GM12878 (cell line): Measurements from ENCODE around the gene DACH1. TPM values are rescaled to one million over a fixed set of nuclear protein-coding genes. Genes with fewer than 3 reads are reported as not detected.

Experiments used
- ATAC-seq: fragments of 200-7000 bp; cut with Tn5 transposase; 3 replicates; pipeline ENCODE4 v1.9.1; 2020; ENCODE audit warnings: mild to moderate bottlenecking, moderate library complexity
- BruUV-seq: library from RNA; stranded (reverse); fragments of 400-500 nt; replicated peaks from 2 replicates; lab custom pipeline; 2021; lab: Mats Ljungman, UMichigan
- CTCF ChIA-PET: fragments of 300-600 bp; sonication (Branson Sonifier 250); formaldehyde crosslinking; extraction: SDS; loops from one replicate; lab custom pipeline; 2021; ENCODE audit warnings: inconsistent platforms; lab: Yijun Ruan, JAX
- POLR2A ChIA-PET: fragments of 350-600 bp; formaldehyde crosslinking; extraction: SDS; loops from one replicate; lab custom pipeline; 2021; ENCODE audit warnings: inconsistent platforms; lab: Charles Lee
- RAD21 ChIA-PET: fragments of 300-600 bp; sonication (Branson Sonifier 250); formaldehyde crosslinking; loops from one replicate; lab custom pipeline; 2023; ENCODE audit warnings: antibody characterized with exemption; ENCODE audit not compliant: unreplicated experiment; lab: Charles Lee
- SMC1A ChIA-PET: fragments of 300-600 bp; sonication (Branson Sonifier 250); formaldehyde crosslinking; loops from one replicate; lab custom pipeline; 2023; ENCODE audit not compliant: unreplicated experiment, uncharacterized antibody; lab: Charles Lee
- DNase-seq: peaks from one replicate; pipeline ENCODE4 v3.0.0-alpha.2; 2011; ENCODE audit warnings: low read depth, low spot score
- FAIRE-seq: peaks from 3 replicates; lab custom pipeline; 2011; peaks lifted over from hg19 to GRCh38; lab: Jason Lieb, UNC
- H2AFZ ChIP-seq: 2 replicates; pipeline ENCODE4 v1.6.0; 2011; ENCODE audit warnings: low read depth, low read length, control low read depth; ENCODE audit not compliant: control insufficient read depth
- H3K27ac ChIP-seq: 2 replicates; pipeline ENCODE4 v1.5.1; 2011; ENCODE audit warnings: control low read depth; ENCODE audit not compliant: control insufficient read depth, insufficient read depth
- H3K27me3 ChIP-seq, 2 experiments: replicated peaks in 1 of 2; 2 replicates each; pipeline versions ENCODE4 v1.6.0 to v1.6.1; 2011; ENCODE audit warnings: low read length in 1 of 2; ENCODE audit not compliant: control insufficient read depth in 2 of 2, insufficient read depth in 2 of 2
- H3K36me3 ChIP-seq, 2 experiments: 2 replicates each; pipeline ENCODE4 v1.5.1; 2011; ENCODE audit warnings: low read length in 1 of 2; ENCODE audit not compliant: control insufficient read depth in 2 of 2, insufficient read depth in 2 of 2
- H3K4me1 ChIP-seq: 2 replicates; pipeline ENCODE4 v1.6.1; 2011; ENCODE audit warnings: mild to moderate bottlenecking, low read length, moderate library complexity, mixed read lengths; ENCODE audit not compliant: control insufficient read depth, insufficient read depth
- H3K4me2 ChIP-seq: 2 replicates; pipeline ENCODE4 v1.6.0; 2011; ENCODE audit warnings: control low read depth; ENCODE audit not compliant: control insufficient read depth, insufficient read depth
- H3K4me3 ChIP-seq: fragments of 200-600 bp; sonication (generic); 2 replicates; pipeline ENCODE4 v1.5.1; 2016
- H3K79me2 ChIP-seq: 2 replicates; pipeline ENCODE4 v1.6.0; 2011; ENCODE audit warnings: low read length; ENCODE audit not compliant: control insufficient read depth, insufficient read depth
- H3K9ac ChIP-seq: 2 replicates; pipeline ENCODE4 v1.8.0; 2011; ENCODE audit warnings: low read length, control low read depth, mixed read lengths; ENCODE audit not compliant: control insufficient read depth, insufficient read depth
- H3K9me3 ChIP-seq: replicated peaks from 3 replicates; pipeline ENCODE4 v1.5.1; 2011; ENCODE audit warnings: mild to moderate bottlenecking, low read length; ENCODE audit not compliant: control insufficient read depth, insufficient read depth
- H4K20me1 ChIP-seq: 2 replicates; pipeline ENCODE4 v1.6.0; 2011; ENCODE audit not compliant: control insufficient read depth, insufficient read depth
- ATF2 ChIP-seq: IDR thresholded peaks from 2 replicates; pipeline ENCODE4 v1.6.1; 2012; ENCODE audit warnings: low read length, inconsistent platforms
- CTCF ChIP-seq, 3 experiments: IDR thresholded peaks in 2 of 3; conservative IDR thresholded peaks in 1 of 3; 2 replicates each; pipeline ENCODE4 v1.5.1; 2011; ENCODE audit warnings: low read depth in 3 of 3, low read length in 3 of 3, mild to moderate bottlenecking in 3 of 3, control low read depth in 2 of 3, moderate library complexity in 2 of 3, inconsistent platforms in 1 of 3, mixed read lengths in 1 of 3; ENCODE audit not compliant: control insufficient read depth in 2 of 3, insufficient read depth in 1 of 3; ENCODE audit errors: extremely low read depth in 1 of 3
- HSF1 ChIP-seq: fragments of 150-350 bp; IDR thresholded peaks from 2 replicates; pipeline ENCODE4 v1.6.1; 2014; ENCODE audit warnings: mild to moderate bottlenecking, low read depth, low read length
- MEF2B ChIP-seq: fragments of 450-650 bp; IDR thresholded peaks from 2 replicates; pipeline ENCODE4 v1.6.1; 2018; ENCODE audit warnings: mild to moderate bottlenecking, moderate library complexity; ENCODE audit not compliant: partially characterized antibody, poor library complexity, severe bottlenecking
- MTA2 ChIP-seq: fragments of 450-650 bp; IDR thresholded peaks from 2 replicates; pipeline ENCODE4 v1.6.1; 2016; ENCODE audit warnings: low read depth, mild to moderate bottlenecking, moderate library complexity
- NFXL1 ChIP-seq: fragments of 450-650 bp; IDR thresholded peaks from 2 replicates; pipeline ENCODE4 v1.6.1; 2017; ENCODE audit warnings: antibody characterized with exemption, mild to moderate bottlenecking, borderline replicate concordance
- NFYA ChIP-seq: IDR thresholded peaks from 2 replicates; pipeline ENCODE4 v1.6.1; 2011; ENCODE audit warnings: low read depth, mild to moderate bottlenecking, low read length, improper control_type of control experiment, borderline replicate concordance
- PAX8 ChIP-seq: fragments of 450-650 bp; IDR thresholded peaks from 2 replicates; pipeline ENCODE4 v1.6.1; 2017; ENCODE audit warnings: mild to moderate bottlenecking, moderate library complexity
- RELA ChIP-seq: fragments of 450-650 bp; IDR thresholded peaks from 2 replicates; pipeline ENCODE4 v1.8.0; 2014; ENCODE audit warnings: borderline replicate concordance; ENCODE audit not compliant: partially characterized antibody
- SMC3 ChIP-seq: IDR thresholded peaks from 2 replicates; pipeline ENCODE4 v1.6.1; 2011; ENCODE audit warnings: low read length, improper control_type of control experiment, borderline replicate concordance
- SUZ12 ChIP-seq: fragments of 200-600 bp; sonication (generic); IDR thresholded peaks from one replicate; pipeline ENCODE4 v1.6.1; 2018; ENCODE audit warnings: antibody characterized with exemption, mild to moderate bottlenecking; ENCODE audit not compliant: unreplicated experiment
- TBL1XR1 ChIP-seq: IDR thresholded peaks from 2 replicates; pipeline ENCODE4 v1.6.1; 2012; ENCODE audit warnings: low read depth, low read length, improper control_type of control experiment
- TCF12 ChIP-seq: IDR thresholded peaks from 2 replicates; pipeline ENCODE4 v1.6.1; 2011; ENCODE audit warnings: low read depth, mild to moderate bottlenecking, low read length
- WGBS: methylation state at CpG from one replicate; pipeline ENCODE4 v1.1.6; 2016; ENCODE audit warnings: low lambda C conversion rate; ENCODE audit not compliant: insufficient replicate concordance, insufficient coverage; ENCODE audit errors: missing lambda C conversion rate; 5-methylcytosine and 5-hydroxymethylcytosine counted together
- in situ Hi-C: fragments of 300-500 bp; cut with MboI; formaldehyde crosslinking; loops from 9 replicates; pipeline ENCODE4 v1.14.3; 2018; ENCODE audit warnings: mixed read lengths
- intact Hi-C: fragments of 100-400 bp; cut with micrococcal nuclease; formaldehyde crosslinking; loops from one replicate; pipeline ENCODE4 v1.14.2; 2022; ENCODE audit not compliant: unreplicated experiment
- polyA plus RNA-seq, 11 experiments: library from polyadenylated mRNA; depleted of rRNA in 4 of 11; unstranded in 6 of 11; stranded (reverse) in 5 of 11; fragments of >200 nt; fragmentation: Nextera tagmentation in 4 of 11; fragmentation: Illumina TruSeq in 1 of 11; extraction: Ambion mirVana in 4 of 11; extraction: Trizol in 1 of 11; gene quantifications; 1 replicate in 1 of 11; 2 replicates in 10 of 11; pipeline versions ENCODE4 v1.2.1 to v1.2.3, GENCODE V29; 2011 to 2016; ENCODE audit warnings: inconsistent platforms in 2 of 11, missing spikeins in 2 of 11, low read depth in 1 of 11
- total RNA-seq, 4 experiments: library from RNA; depleted of rRNA in 3 of 4; stranded (reverse); fragments of >200 nt in 3 of 4; fragmentation: Illumina TruSeq in 1 of 4; extraction: Trizol in 1 of 4; gene quantifications; 2 replicates each; pipeline versions ENCODE4 v1.2.1 to v1.2.3, GENCODE V29; 2013 to 2021

DACH1 gene
- total and polyA plus RNA-seq, 10 of the 15 experiments (the other 5 are each of a cell fraction or from before 2014, with no cell fraction given), result 0.05 TPM; not detected in 9

- H3K9ac ChIP-seq, result no peak overlapping the region
- no peak overlapping the region for H2AFZ ChIP-seq
- ChIA-PET SMC1A (no interaction called here), POLR2A (no interaction called here), RAD21 (no interaction called here), CTCF (no interaction called here)
- intact Hi-C loops (no loop called here), in situ Hi-C loops (no loop called here)
- H3K4me1 ChIP-seq, result no peaks in the 10 kb centered on the region
- no peak overlapping the region for H3K27ac ChIP-seq
- H3K27me3 ChIP-seq, result no peaks in the 10 kb centered on the region
- no TSS peak for BruUV-seq
- 44% methylated on average over 2 of the region's 2 CpGs for WGBS
- H3K79me2 ChIP-seq, result no peaks in the 10 kb centered on the region
- FAIRE-seq (no peak), ATAC-seq (no peak), DNase-seq (no peak)
- no peak overlapping the region for H3K4me3 ChIP-seq
- no peaks in the 10 kb centered on the region for H3K9me3 ChIP-seq
- TF ChIP-seq CTCF (IDR thresholded peaks at IDR 0.05 in 2 of 3, conservative IDR thresholded peaks at IDR 0.05 in 1 of 3; ENCODE audit: control insufficient read depth in 2 of 3, extremely low read depth in 1 of 3, insufficient read depth in 1 of 3, low read depth in 3 of 3, low read length in 3 of 3), result no peak
- TF ChIP-seq HSF1, result no peak
- TF ChIP-seq TCF12, result no peak
- no peak for TF ChIP-seq NFXL1
- no peak for TF ChIP-seq RELA
- no peak for TF ChIP-seq MTA2
- no peak for TF ChIP-seq TBL1XR1
- no peak for TF ChIP-seq SUZ12
- no peak for TF ChIP-seq ATF2
- TF ChIP-seq NFYA, result no peak
- TF ChIP-seq PAX8, result no peak
- TF ChIP-seq MEF2B, result no peak
- no peak for TF ChIP-seq SMC3
- H3K36me3 ChIP-seq, result no peaks in the 10 kb centered on the region
- no peaks in the 10 kb centered on the region for H4K20me1 ChIP-seq
- no peak overlapping the region for H3K4me2 ChIP-seq
These were observed 140.0 kb downstream of the DACH1 start for GRCh38 chr13:71727042-71727441.
